GM18508 (cell line): Measurements from ENCODE around the gene MUC5AC.
"Not testable (repeated sequence)": the region's sequence is repeated elsewhere in the genome, so short reads cannot be mapped to it uniquely, and the experiment has no call there.

ENCODE experiments used
- ATAC-seq: cut with Tn5 transposase; IDR thresholded peaks from one replicate; pipeline ENCODE4 v1.9.1; 2021; ENCODE audit warnings: moderate number of reproducible peaks; ENCODE audit not compliant: insufficient read depth, unreplicated experiment

Gene MUC5AC

DNA sequence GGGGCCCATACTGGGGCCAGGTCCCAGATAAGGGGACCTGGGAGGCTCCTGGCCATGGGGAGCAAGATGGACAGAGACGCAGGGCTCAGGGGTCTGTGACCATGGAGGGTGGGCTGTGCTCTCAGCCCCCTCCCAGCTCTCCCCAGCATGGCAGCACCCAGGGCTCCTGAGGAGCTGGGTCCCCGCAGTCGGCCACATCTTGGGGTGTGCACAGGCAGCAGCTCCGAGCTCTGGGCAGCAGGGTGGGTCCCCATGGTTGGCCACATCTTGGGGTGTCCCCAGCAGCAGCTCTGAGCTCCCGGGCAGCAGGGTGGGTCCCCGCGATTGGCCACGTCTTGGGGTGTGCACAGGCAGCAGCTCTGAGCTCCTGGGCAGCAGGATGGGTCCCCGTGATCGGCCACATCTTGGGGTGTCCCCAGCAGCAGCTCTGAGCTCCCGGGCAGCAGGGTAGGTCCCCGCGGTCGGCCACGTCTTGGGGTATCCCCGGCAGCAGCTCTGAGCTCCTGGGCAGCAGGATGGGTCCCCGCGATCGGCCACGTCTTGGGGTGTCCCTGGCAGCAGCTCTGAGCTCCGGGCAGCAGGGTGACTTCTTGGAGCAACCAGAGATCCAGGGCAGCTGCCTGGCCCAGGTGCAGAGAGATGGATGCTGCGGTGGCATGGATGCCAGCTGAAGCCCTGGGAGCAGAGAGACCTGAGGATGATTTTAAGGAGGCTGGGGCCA is 46.8 kb downstream of the MUC5AC start:
- no peak for ATAC-seq

DNA sequence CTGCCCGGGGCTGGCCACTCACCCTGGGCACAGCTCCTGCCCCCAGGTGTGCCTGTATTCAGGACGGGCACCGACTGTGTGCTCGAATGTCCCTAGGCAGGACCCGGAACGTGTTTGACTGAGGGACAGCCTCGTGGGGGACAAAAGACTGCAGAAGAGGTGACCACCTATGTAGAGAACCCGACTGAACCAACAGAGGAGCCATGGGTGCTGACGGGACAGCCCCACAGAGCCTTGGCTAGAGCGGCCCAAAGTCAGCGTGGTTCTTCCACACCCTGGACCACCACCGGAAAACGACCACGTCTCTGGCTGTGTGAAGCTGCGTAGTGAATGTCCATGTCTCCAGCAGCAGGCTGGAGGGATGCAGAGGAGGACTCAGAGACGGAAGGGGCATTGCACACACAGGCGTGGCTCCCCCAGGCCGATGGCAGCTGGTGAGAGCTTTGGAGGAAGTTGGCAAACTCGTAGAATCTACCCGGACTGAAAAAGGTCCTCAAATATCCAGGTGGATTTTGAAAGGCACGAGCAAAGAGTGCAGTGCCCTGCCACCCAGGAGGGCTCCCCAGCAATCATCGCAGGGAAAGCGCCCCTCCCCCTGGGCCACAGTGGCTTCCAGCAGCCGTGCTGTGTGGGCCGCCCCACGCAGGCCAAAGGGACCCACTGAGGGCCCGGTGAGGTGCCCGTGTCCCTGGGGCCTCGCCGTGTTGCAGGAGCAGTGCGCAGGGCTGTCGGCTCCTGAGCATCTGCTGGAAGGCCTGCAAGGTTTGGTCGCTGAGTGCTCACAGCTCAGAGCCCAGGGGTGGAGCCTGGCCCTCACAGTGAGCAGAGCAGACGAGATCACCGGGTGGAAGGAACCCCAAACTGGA is 47.6 kb downstream of the MUC5AC start:
- no peak for ATAC-seq

DNA sequence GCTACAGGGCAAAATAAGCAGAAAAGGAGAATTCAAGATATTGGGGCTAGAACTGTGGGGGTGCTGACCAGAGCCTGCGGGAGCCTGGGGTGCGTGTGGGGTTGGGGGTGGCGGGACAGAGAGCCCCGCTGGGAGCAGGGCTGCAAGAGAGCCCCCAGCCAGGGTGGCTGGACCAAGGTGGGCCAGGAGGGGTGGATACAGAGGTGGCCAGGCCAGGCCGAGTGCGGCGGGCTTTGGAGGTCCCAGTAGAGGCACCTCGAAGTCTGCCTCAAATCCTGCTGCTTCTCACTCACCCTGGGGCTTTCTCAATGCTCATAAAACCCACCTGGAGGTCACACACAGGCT is 48.2 kb downstream of the MUC5AC start:
- no peak for ATAC-seq

DNA sequence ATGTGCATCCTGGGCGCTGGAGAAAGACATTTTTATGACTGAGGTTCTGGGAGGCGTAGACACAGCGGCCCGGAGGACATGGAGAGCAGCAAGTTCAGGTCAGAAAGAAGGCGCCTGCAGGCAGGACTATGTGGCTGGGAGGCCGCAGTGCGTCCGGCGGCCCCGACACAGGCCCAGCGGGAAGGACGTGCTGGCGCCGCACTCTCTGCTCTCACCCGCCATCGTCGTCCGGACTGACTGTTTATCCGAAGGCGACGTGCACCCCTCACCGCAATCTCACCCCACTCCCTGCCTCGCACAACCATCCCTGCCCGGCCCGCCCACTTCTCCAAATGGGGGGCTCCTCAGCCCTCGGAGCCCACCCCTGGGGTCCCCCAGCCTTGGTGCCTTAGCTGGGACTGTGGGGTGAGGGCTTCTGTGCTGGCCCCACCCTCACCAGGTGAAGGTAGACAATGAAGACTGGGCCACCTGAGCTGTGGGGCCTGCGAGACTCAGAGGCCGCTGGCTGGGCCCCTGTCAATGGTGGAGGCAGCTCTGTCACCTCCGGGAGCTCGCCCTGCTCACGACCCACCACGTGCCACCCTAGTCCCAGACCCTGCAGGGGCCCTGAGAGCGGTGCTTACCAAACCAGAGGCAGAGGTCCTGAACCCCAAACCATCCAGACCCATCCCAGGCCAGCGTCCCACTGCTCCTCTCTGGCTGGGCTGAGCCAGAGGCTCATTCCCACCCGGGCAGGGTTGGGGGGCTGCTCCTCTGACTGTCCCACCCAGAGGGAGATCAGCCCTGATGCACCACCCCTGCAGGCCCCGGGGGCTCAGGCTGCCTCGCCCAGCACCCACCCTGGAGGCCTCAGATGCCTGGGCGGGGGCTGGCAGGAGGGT is 48.9 kb downstream of the MUC5AC start:
- no peak for ATAC-seq

DNA sequence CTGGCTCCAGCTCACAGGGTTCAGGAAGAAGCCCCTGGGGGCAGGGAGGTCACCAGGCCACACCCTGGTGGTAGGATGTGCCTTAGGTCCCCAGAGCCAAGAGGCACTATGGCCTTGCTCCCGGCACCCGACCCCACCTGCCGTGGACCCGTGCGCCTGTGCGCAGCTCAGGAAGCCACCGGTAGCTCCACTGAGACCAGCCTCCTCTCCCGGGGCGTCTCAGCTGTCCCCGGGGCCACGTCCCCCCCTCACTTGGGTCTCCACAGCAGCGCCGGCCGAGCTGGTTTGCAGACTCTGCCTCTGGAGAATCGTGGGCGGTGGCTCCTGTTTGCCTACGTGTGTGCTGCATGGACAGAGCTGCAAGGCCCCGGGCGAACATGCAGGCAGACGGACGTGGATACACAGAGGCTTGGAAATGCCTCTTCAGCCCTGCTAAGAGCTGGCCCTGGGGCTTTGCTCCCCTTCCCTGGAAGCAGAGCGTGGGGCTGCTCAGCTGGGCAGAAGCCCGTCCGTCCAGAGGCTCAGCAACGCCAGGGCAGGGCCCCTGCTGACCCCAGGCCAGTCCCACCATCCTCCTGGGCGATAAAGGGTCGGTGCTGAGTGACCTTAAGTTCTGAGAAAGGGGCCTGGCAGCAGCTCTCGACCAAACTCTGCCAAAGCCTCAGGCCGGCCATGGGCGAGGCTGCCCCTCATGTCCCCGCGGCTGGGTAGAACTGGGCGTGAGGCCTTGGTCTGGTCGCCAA is 49.8 kb downstream of the MUC5AC start:
- ATAC-seq: no peak

DNA sequence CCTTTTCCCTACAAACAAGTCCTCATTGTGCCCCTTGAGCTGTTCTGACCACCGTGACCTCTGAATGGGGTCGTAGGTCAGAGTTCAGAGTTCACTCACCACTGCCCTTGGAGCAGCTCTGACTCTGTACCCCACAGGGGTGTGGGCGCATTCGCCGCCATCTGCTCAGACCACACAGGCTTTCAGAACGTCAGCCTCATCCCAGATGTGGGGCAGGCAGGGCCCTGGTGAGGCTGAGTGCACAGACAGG is 50.3 kb downstream of the MUC5AC start:
- no peak for ATAC-seq

DNA sequence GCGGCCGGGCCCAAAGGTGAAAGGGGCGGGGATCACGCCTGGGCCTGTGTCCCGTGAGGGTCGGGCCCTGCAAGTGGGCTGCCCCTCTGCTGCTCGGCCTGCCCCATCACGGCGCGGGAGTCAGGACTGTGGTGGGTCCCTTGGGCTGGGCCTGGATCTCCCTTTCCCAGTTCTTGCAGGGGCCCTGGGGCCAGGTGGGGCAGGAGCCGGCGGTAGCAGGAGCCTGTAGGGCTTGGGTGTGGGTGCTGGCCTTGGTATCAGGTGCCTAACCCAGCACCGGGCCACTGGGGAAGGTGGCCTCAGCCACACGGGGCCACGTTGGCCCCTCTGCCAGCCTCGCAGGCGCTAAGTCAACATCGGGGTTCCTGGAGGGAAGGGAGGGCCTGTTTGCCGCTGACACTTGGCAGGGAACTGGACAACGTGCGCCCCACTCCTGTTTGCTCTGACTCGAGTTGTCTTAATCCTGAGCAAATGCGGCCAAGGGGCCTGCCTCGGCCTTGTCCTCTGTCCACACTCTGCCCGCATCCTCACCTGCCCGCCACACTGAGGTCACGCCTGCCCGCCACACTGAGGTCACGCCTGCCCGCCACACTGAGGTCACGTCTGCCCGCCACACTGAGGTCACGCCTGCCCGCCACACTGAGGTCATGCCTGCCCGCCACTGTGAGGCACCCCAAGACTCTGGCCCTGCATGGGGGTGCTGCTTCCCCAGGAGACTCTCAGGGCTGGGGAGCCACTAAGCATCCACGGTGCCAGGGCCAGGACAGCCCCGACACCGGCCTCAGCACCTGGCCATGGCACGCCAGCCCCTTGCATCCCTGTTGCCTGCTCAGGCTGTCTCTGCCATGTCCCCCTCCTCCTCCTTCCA is 50.9 kb downstream of the MUC5AC start:
- no peak for ATAC-seq

DNA sequence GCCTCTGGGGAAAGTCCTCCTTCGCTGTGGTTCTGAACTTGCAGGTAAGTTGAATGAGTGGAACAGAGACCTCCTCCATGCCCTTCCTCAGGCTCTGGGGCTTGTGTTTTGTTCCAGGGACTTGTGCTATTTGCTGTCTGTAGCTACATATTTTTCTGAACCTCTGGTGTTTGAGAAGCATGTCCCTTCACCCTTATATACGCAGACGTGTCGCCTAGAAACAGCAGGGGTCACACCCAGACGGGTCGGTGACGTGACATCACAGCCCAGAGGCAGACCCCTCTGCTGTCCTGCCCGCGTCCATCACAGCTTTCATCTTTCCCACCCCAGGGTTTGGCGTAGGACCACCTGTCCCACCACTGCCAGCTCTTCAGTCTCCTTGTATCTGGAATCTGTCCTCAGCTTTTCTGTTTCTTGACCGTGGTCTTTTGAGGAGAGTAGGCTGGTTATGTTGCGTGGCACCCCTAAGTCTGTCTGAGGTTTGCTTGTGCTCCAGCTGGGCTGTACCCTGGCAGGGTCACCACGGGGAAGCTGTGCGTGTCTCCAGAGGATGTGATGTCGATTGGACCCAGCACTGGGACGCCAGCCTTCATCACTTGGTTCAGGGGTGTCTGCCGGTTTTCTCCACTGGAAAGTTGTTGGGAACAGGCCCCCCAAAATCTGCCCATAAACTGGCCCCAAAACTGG is 51.8 kb downstream of the MUC5AC start:
- no peak for ATAC-seq

DNA sequence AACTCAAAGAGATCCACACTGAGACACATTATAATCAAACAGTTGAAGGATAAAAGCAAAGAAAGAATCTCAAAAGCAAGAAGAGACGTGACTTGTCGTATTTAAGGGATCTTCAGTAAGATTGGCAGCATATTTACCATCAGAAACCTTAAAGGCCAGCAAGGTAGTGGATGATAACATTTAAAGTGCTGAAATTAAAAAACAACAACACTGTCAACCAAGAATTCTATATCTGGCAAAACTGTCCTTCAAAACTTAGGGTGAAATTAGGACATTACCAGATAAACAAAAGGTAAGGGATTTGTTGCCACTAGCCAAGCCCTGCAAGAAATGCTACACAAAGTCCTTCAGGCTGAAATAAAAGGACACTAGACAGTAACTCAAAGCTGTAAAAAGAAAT is 54.1 kb downstream of the MUC5AC start:
- ATAC-seq: no peak

DNA sequence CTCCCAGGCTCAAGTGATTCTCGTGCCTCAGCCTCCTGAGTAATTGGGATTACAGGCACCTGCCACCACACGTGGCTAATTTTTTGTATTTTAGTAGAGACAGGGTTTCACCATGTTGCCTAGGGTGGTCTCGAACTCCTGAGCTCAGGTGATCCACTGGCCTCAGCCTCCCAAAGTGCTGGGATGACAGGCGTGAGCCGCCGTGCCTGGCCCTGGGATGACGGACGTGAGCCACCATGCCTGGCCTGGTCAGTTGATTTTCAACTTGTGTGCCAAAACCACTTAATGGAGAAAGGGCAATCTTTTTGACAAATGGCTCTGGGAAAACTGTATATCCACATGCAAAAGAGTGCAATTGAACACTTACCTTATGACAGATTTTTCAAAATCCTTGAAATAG is 58.1 kb downstream of the MUC5AC start:
- ATAC-seq: not testable (repeated sequence)

DNA sequence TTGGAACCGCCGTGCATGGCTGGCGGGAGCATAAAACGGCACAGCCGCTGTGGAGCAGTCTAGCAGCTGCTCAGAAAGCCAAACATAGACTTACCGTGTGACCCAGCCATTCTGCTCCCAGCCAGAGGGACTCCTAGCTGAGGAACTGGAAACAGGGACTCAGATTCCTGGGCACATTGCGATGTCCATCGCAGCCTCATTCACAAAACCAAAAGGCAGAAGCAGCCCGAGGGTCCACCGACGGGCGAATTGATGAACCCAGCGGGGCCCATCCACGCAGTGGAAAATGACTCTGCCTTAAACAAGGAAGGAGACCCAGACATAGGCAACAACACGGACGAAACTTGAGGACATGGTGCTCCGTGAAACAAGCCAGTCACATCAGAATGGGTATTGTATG is 59.4 kb downstream of the MUC5AC start:
- no peak for ATAC-seq

DNA sequence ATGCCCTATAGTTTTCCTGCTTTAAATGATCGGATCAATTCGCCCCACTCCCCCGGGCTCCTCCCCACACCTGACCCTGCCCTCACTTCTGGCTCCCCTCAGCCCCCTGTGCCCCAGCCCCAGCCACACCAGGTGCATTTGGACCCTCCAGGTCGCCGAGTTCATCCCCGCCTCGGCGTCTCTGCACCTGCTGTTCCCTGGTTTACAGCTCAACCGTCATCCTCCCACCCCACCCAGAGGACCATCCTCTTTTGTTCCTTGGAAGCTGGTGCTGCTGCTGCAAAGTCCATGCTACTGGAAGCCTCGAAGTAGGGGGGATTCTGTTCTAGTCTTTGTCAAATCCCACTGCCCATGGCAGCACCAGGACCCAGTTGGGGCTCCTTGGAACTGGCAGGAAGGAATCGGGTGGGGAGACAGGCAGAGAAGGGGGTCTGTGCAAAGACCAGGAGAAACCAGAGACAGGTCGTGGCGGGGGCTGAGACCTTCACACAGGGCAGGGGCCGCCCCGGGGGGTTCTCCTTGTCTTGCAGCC is 60.6 kb downstream of the MUC5AC start:
- no peak for ATAC-seq

DNA sequence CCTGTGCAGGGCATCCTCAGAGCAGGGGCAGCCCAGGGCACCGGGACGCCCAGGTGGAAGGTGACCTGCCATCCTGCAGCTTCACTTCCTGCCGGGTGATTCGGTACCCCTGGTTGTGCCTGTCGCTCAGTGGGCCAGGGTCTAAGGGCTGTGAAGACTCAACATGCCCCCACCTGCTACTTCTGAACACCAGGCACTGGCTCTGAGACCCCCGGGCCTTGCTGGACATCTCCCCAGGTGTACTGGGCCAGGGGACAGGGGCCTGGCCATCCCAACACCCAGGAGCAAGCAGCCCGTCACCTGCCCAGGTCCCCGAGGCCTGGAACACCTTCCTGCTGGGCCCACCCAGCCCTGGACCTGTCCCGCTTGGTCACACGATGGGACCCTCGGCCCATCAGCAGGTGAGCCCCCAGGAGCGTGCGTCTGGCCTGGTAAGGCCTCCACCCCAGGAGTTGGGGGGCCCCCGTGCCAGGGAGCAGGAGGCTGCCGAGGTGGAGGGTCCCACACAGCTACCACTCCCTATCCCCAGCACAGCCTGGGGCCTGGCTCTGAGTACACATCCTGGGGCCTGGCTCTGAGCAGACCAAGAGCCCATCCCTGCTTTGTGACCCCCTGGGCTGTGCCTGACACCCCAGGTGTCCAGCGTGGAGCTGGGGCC is 61.2 kb downstream of the MUC5AC start:
- ATAC-seq: no peak

DNA sequence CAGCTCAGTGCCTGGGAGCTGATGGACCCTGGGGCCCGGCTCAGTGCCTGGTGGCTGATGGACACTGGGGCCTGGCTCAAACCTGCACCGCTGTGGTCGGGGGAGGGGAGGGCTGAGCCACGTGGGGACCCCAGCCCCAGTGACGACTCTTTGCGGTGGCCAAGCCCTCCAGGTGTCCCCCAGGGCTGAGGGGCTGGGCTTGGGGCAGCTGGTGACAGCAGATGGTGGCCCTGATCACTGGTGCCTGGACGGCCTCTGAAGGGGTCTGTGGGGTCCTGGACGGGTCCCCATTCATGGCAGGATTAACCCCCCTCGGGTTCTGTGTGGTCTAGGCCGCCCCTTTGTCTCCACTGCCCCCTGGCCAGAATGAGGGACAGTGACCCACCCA is 61.7 kb downstream of the MUC5AC start:
- no peak for ATAC-seq

DNA sequence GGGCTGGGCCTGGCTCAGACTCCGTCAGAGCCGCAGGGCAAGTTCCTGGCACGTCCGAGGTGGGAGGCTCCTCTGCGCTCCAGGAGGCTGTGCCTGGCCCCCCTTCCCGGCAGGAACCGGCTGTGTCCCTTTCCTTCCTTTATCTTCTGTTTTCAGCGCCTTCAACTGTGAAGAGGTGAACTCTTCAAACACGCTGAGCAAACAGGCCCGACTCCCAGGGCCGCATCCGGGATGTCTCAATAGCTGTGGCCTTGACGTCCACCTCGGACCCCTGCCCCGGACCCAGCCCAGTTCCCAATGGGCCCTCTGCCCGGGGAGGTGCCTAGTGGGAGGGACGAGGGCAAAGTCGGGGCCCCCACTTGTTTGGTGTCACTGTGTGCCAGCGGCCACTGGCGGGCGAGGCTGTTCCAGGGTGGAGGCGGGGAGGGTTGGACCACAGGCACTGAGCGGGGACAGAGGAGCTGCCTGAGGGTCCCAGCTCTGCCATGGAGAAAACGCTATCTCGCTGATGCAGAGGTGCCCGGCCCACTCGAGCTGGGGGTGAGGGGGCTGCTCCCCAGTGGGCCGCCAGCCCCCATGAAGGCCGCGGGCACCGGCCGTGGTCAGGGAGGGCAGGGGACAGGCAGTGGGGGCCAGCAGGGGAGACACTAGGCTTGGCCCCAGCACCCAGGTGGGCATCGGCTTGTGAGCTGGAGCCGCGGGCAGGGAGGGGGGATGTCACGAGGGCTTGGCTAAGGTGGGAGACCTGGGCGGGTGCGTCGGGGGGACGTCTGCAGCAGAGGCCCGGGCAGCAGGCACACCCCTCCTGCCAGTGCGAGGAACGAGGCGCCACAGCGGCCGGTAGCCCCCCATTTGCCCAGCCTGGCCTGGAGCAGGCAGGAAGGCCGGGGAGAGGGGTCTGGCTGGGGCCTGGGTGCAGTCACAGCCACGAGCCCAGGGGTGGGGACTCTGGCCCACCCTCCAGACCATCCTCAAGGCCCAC is 62.4 kb downstream of the MUC5AC start:
- ATAC-seq: no peak

DNA sequence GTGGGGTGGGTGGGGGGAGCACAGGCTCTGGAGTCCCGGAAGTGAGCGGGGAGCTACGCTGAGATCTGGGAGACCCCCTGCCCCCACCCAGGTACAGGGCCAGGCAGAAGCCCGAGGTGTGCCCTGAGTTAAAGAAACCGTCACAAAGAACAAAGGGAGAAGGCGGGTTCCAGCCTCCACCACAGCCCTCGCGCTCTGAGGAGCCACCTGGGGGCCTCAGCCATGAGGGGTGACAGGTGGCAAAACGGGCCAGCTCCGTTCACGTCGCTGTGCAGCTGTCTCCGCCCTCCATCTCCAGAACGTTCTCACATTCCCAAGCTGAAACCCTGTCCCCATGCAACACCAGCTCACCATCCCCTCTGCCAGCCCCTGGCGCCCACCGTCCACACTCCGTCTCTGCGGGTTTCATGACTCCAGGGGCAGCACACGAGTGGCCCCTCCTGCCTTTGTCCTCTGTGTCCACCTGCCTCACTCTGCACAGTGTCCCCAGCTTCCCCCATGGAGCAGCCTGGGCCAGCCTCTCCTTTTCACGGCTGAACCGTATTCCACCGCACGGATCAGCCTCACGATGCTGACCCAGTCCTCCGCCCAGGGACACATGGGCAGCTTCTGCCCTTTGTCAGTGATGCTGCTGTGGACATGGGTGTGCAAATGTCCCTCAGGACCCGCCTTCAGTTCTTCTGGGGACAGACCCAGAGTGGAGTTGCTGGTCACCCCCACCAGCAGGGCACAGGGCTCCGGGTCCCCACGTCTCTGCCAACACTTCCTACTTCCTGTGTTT is 63.4 kb downstream of the MUC5AC start:
- ATAC-seq: no peak
